Endodermal cell (in vitro differentiated cells): ENCODE results near the gene ACTR3. TPM values are rescaled to one million over a fixed set of nuclear protein-coding genes. Genes with fewer than 3 reads are reported as not detected.

Experiments used
- DNase-seq: peaks from one replicate; pipeline ENCODE4 v3.0.0-alpha.2; 2017
- H3K27ac ChIP-seq: 2 replicates; pipeline ENCODE4 v1.5.1; 2013; ENCODE audit warnings: mild to moderate bottlenecking, low read depth, low read length, moderate library complexity
- H3K27me3 ChIP-seq: 2 replicates; pipeline ENCODE4 v1.6.1; 2013; ENCODE audit warnings: mild to moderate bottlenecking, low read length, moderate library complexity; ENCODE audit not compliant: insufficient read depth, control insufficient read depth, poor library complexity, severe bottlenecking
- H3K36me3 ChIP-seq: 2 replicates; pipeline ENCODE4 v1.7.0; 2013; ENCODE audit warnings: mild to moderate bottlenecking, low read length, moderate library complexity; ENCODE audit not compliant: control insufficient read depth, insufficient read depth
- H3K4me1 ChIP-seq: one replicate; pipeline ENCODE4 v1.7.0; 2013; ENCODE audit warnings: low read length; ENCODE audit not compliant: control insufficient read depth, insufficient read depth
- H3K4me3 ChIP-seq: 2 replicates; pipeline ENCODE4 v1.5.1; 2013; ENCODE audit warnings: mild to moderate bottlenecking, low read length, moderate library complexity
- H3K9ac ChIP-seq: 2 replicates; pipeline ENCODE4 v1.6.1; 2013; ENCODE audit warnings: mild to moderate bottlenecking, low read length, moderate library complexity; ENCODE audit not compliant: poor library complexity, severe bottlenecking; ENCODE audit errors: extremely low read depth
- H3K9me3 ChIP-seq: 2 replicates; pipeline ENCODE4 v1.6.1; 2013; ENCODE audit warnings: mild to moderate bottlenecking, low read length, moderate library complexity; ENCODE audit not compliant: control insufficient read depth
- H3K27ac Mint-ChIP-seq: 2 replicates; pipeline ENCODE4 v1.8.0; 2020; ENCODE audit warnings: mixed read lengths
- H3K27me3 Mint-ChIP-seq: 2 replicates; pipeline ENCODE4 v1.8.0; 2021; ENCODE audit warnings: mild to moderate bottlenecking, mixed read lengths; ENCODE audit not compliant: insufficient read depth
- H3K36me3 Mint-ChIP-seq: 2 replicates; pipeline ENCODE4 v1.8.0; 2020; ENCODE audit warnings: low read depth, mixed read lengths
- H3K4me1 Mint-ChIP-seq: 2 replicates; pipeline ENCODE4 v1.8.0; 2020; ENCODE audit warnings: mixed read lengths
- H3K4me3 Mint-ChIP-seq: 2 replicates; pipeline ENCODE4 v1.8.0; 2020; ENCODE audit warnings: mild to moderate bottlenecking, moderate library complexity, mixed read lengths
- H3K9me3 Mint-ChIP-seq: 2 replicates; pipeline ENCODE4 v1.8.0; 2020; ENCODE audit warnings: mild to moderate bottlenecking, mixed read lengths
- CTCF ChIP-seq: fragments of 200-600 bp; sonication (generic); conservative IDR thresholded peaks from 2 replicates; pipeline ENCODE4 v1.5.0; 2021; ENCODE audit warnings: antibody characterized with exemption, mild to moderate bottlenecking
- WGBS, 2 experiments: methylation state at CpG; one replicate each; pipeline versions ENCODE4 v1.1.5 to v1.1.7; 2013; ENCODE audit warnings: missing lambda C conversion rate in 2 of 2, mixed read lengths in 1 of 2; ENCODE audit not compliant: insufficient coverage in 1 of 2, insufficient read length in 1 of 2; 5-methylcytosine and 5-hydroxymethylcytosine counted together
- total RNA-seq, 2 donors: library from RNA; stranded (reverse); fragmentation: NEBNext Ultra II Directional in 1 of 2; extraction: Animal tissue kit (Norgen Biotek cat#: 25700) in 1 of 2; gene quantifications; 2 replicates in 1 of 2; 3 replicates in 1 of 2; pipeline ENCODE4 v1.2.1, GENCODE V29; 2021

ACTR3 gene
- total RNA-seq, 2 donors from 2014 or later = 168 to 192 TPM

- H3K27me3 ChIP-seq = no peaks in the 10 kb centered on the region
- no peak for DNase-seq
- Mint-ChIP-seq H3K27ac (no peak overlapping the region), H3K36me3 (no peaks in the 10 kb centered on the region), H3K4me1 (no peaks in the 10 kb centered on the region), H3K4me3 (no peak overlapping the region), H3K9me3 (no peaks in the 10 kb centered on the region), H3K27me3 (peaks cover 2% of the 10 kb centered on the region)
- no peak for TF ChIP-seq CTCF
- no peaks in the 10 kb centered on the region for H3K9me3 ChIP-seq
- 83 to 96% methylated on average over 2 to 5 of the region's 5 CpGs for WGBS, 2 experiments
- H3K4me1 ChIP-seq = no peaks in the 10 kb centered on the region
- H3K4me3 ChIP-seq = no peak overlapping the region
- no peak overlapping the region for H3K9ac ChIP-seq
- no peak overlapping the region for H3K27ac ChIP-seq
- H3K36me3 ChIP-seq = no peaks in the 10 kb centered on the region
Observed at GRCh38 chr2:113858764-113859163, 31.1 kb upstream of the ACTR3 start.

GRCh38 chr2:113861740-113862139 lies 28.1 kb upstream of the ACTR3 start:
- no peaks in the 10 kb centered on the region for H3K36me3 Mint-ChIP-seq
- no peak overlapping the region for H3K27ac Mint-ChIP-seq
- no peaks in the 10 kb centered on the region for H3K4me1 Mint-ChIP-seq
- H3K27ac ChIP-seq = no peak overlapping the region
- 88 to 89% methylated on average over 3 to 7 of the region's 7 CpGs for WGBS, 2 experiments
- H3K4me3 Mint-ChIP-seq = no peak overlapping the region
- no peak for DNase-seq
- no peak for TF ChIP-seq CTCF
- peaks cover 5% of the 10 kb centered on the region for H3K9me3 Mint-ChIP-seq
- H3K4me3 ChIP-seq = no peak overlapping the region
- no peak overlapping the region for H3K9ac ChIP-seq
- peaks cover 10% of the 10 kb centered on the region for H3K27me3 Mint-ChIP-seq
- H3K27me3 ChIP-seq = no peaks in the 10 kb centered on the region
- H3K9me3 ChIP-seq = peaks cover 4% of the 10 kb centered on the region
- no peaks in the 10 kb centered on the region for H3K36me3 ChIP-seq
- H3K4me1 ChIP-seq = no peaks in the 10 kb centered on the region

DNA sequence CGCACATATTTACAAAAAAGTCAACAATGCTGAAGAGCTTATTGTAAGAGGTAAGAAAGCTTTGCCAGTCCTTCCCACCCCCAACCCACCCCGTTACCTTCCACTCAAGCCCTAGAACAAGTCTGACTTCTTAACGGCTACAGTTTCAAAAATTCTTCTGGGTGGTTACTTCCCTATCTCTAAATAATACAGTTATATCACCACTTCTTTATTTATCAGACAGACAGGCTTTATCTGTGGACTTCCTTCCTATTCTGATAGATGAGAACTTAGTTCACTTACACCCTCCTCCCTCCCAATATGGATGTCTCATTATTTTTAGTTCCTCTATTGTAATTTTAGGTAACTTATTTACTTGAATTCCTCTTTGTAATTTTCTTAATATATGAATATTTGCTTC lies 26.7 kb upstream of the ACTR3 start:
- 87 to 93% methylated on average over 3 of the region's 3 CpGs for WGBS, 2 experiments
- Histone ChIP-seq H3K9me3 (peaks cover 4% of the 10 kb centered on the region), H3K36me3 (no peaks in the 10 kb centered on the region), H3K27ac (no peak overlapping the region), H3K27me3 (no peaks in the 10 kb centered on the region), H3K9ac (no peak overlapping the region), H3K4me3 (no peak overlapping the region), H3K4me1 (no peaks in the 10 kb centered on the region)
- Mint-ChIP-seq H3K36me3 (no peaks in the 10 kb centered on the region), H3K9me3 (peaks cover 5% of the 10 kb centered on the region), H3K27ac (no peak overlapping the region), H3K27me3 (peaks cover 19% of the 10 kb centered on the region), H3K4me1 (no peaks in the 10 kb centered on the region), H3K4me3 (no peak overlapping the region)
- TF ChIP-seq CTCF = no peak
- DNase-seq = no peak
